ENCODE data around the gene IP6K1. TPM values are rescaled to one million over a fixed set of nuclear protein-coding genes. Genes with fewer than 3 reads are reported as not detected.

Gene IP6K1
- total RNA-seq, 3 donors from 2014 or later, result 24.8 to 45.9 (median 45.8) TPM

- no peak for DNase-seq (ENCODE audit: low spot score in 2 of 2)
- intact Hi-C loops (cut with DNase I; ENCODE audit: low total_unique reads), result no loop called here
- Histone ChIP-seq H3K27me3 (no peaks in the 10 kb centered on the region), H3K4me3 (no peak overlapping the region), H3K9me3 (no peaks in the 10 kb centered on the region), H3K4me1 (no peaks in the 10 kb centered on the region), H3K36me3 (no peaks in the 10 kb centered on the region), H3K27ac (no peak overlapping the region)
- TF ChIP-seq, protein P1, sequence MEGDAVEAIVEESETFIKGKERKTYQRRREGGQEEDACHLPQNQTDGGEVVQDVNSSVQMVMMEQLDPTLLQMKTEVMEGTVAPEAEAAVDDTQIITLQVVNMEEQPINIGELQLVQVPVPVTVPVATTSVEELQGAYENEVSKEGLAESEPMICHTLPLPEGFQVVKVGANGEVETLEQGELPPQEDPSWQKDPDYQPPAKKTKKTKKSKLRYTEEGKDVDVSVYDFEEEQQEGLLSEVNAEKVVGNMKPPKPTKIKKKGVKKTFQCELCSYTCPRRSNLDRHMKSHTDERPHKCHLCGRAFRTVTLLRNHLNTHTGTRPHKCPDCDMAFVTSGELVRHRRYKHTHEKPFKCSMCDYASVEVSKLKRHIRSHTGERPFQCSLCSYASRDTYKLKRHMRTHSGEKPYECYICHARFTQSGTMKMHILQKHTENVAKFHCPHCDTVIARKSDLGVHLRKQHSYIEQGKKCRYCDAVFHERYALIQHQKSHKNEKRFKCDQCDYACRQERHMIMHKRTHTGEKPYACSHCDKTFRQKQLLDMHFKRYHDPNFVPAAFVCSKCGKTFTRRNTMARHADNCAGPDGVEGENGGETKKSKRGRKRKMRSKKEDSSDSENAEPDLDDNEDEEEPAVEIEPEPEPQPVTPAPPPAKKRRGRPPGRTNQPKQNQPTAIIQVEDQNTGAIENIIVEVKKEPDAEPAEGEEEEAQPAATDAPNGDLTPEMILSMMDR (IDR thresholded peaks at IDR 0.05), result no peak
- TF ChIP-seq POLR2AphosphoS5 (IDR thresholded peaks at IDR 0.05) (no peak), POLR2A (IDR thresholded peaks at IDR 0.05) (no peak)
Observed at GRCh38 chr3:49712631-49713317, 73.6 kb downstream of the IP6K1 start.

GRCh38 chr3:49712166-49712565 is 74.2 kb downstream of the IP6K1 start:
- TF ChIP-seq POLR2A (IDR thresholded peaks at IDR 0.05) (no peak), POLR2AphosphoS5 (IDR thresholded peaks at IDR 0.05) (no peak)
- TF ChIP-seq, protein P1 (IDR thresholded peaks at IDR 0.05), result no peak
- H3K9me3 ChIP-seq, result no peaks in the 10 kb centered on the region
- H3K4me3 ChIP-seq, result no peak overlapping the region
- DNase-seq (ENCODE audit: low spot score in 2 of 2), result no peak
- H3K36me3 ChIP-seq, result no peaks in the 10 kb centered on the region
- H3K4me1 ChIP-seq, result no peaks in the 10 kb centered on the region
- H3K27me3 ChIP-seq, result no peaks in the 10 kb centered on the region
- intact Hi-C loops (cut with DNase I; ENCODE audit: low total_unique reads), result no loop called here
- H3K27ac ChIP-seq, result no peak overlapping the region

DNA sequence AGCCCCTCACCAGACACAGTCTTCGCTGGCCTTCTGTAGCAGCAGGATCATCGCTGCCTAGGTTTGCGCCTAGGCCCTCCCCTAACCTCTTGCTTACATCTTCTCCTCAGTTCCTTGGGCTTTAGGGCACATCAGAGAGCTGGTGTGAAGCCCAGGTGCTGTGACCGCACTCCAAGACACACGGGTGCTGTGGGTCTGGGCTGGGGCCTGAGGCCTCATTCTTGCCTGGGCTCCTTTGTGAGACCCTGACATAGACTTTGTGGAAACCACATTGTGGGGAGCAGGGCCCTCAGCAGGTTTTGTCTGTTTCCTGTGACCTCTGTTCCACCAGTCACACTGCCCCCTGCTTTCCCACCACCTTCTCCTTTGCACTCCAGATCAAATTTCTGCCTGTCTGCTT is 74.9 kb downstream of the IP6K1 start:
- H3K9me3 ChIP-seq, result no peaks in the 10 kb centered on the region
- H3K4me3 ChIP-seq, result no peak overlapping the region
- H3K36me3 ChIP-seq, result no peaks in the 10 kb centered on the region
- no peak overlapping the region for H3K27ac ChIP-seq
- H3K27me3 ChIP-seq, result no peaks in the 10 kb centered on the region
- intact Hi-C loops (cut with DNase I; ENCODE audit: low total_unique reads), result no loop called here
- TF ChIP-seq POLR2A (IDR thresholded peaks at IDR 0.05) (no peak), POLR2AphosphoS5 (IDR thresholded peaks at IDR 0.05) (no peak)
- TF ChIP-seq, protein P1 (IDR thresholded peaks at IDR 0.05), result no peak
- no peak for DNase-seq (ENCODE audit: low spot score in 2 of 2)
- no peaks in the 10 kb centered on the region for H3K4me1 ChIP-seq

- no peaks in the 10 kb centered on the region for H3K4me1 ChIP-seq
- TF ChIP-seq, protein P1 (IDR thresholded peaks at IDR 0.05), result no peak
- no peak for TF ChIP-seq POLR2A (IDR thresholded peaks at IDR 0.05)
- TF ChIP-seq POLR2AphosphoS5 (IDR thresholded peaks at IDR 0.05), result no peak
- H3K9me3 ChIP-seq, result no peaks in the 10 kb centered on the region
- no peak for DNase-seq (ENCODE audit: low spot score in 2 of 2)
- H3K27ac ChIP-seq, result no peak overlapping the region
- no peaks in the 10 kb centered on the region for H3K27me3 ChIP-seq
- H3K4me3 ChIP-seq, result no peak overlapping the region
- intact Hi-C loops (cut with DNase I; ENCODE audit: low total_unique reads), result no loop called here
- no peaks in the 10 kb centered on the region for H3K36me3 ChIP-seq
Observed at GRCh38 chr3:49709852-49710251, 76.5 kb downstream of the IP6K1 start.

DNA sequence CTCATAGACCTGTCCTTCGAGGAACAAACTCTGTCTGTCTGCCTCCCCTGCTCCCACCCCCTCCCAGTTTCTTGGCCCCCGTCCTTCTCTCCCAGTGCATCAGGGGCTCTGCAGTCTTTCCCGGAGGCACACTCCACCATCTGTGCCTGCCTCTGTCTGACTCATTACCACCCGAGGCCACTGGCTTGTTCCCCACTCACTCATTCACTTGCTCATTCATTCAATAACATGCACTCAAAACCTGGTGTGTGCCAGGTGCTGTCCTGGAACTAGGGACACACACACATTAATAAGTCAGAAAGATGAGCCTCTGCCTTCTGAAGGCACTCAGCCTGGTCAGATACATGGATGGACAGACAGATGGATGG is 79.2 kb downstream of the IP6K1 start:
- Histone ChIP-seq H3K4me1 (no peaks in the 10 kb centered on the region), H3K9me3 (no peaks in the 10 kb centered on the region), H3K36me3 (no peaks in the 10 kb centered on the region), H3K27me3 (no peaks in the 10 kb centered on the region), H3K4me3 (no peak overlapping the region), H3K27ac (no peak overlapping the region)
- no peak for TF ChIP-seq POLR2A (IDR thresholded peaks at IDR 0.05)
- TF ChIP-seq, protein P1 (IDR thresholded peaks at IDR 0.05), result no peak
- TF ChIP-seq POLR2AphosphoS5 (IDR thresholded peaks at IDR 0.05), result no peak
- intact Hi-C loops (cut with DNase I; ENCODE audit: low total_unique reads), result no loop called here
- no peak for DNase-seq (ENCODE audit: low spot score in 2 of 2)

Measured in breast epithelium (tissue), 4 donors.